PC-9 (cell line): ENCODE data around the gene GLS.

Source experiments
- EZH2 ChIP-seq: fragments of 200-600 bp; sonication (generic); IDR thresholded peaks from 2 replicates; pipeline ENCODE4 v1.8.0; 2017; ENCODE audit warnings: antibody characterized with exemption, low read depth
- TF ChIP-seq, protein P1 (sequence below): fragments of 200-600 bp; sonication (generic); conservative IDR thresholded peaks from 2 replicates; pipeline ENCODE4 v1.6.1; 2017; ENCODE audit warnings: mixed run types, antibody characterized with exemption, mild to moderate bottlenecking, moderate library complexity

GRCh38 chr2:190862571-190862991, 18.0 kb upstream of the GLS start:
- TF ChIP-seq, protein P1, sequence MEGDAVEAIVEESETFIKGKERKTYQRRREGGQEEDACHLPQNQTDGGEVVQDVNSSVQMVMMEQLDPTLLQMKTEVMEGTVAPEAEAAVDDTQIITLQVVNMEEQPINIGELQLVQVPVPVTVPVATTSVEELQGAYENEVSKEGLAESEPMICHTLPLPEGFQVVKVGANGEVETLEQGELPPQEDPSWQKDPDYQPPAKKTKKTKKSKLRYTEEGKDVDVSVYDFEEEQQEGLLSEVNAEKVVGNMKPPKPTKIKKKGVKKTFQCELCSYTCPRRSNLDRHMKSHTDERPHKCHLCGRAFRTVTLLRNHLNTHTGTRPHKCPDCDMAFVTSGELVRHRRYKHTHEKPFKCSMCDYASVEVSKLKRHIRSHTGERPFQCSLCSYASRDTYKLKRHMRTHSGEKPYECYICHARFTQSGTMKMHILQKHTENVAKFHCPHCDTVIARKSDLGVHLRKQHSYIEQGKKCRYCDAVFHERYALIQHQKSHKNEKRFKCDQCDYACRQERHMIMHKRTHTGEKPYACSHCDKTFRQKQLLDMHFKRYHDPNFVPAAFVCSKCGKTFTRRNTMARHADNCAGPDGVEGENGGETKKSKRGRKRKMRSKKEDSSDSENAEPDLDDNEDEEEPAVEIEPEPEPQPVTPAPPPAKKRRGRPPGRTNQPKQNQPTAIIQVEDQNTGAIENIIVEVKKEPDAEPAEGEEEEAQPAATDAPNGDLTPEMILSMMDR, result no peak
- no peak for TF ChIP-seq EZH2
